GM19043 (cell line): ENCODE results near the gene SLF2.
"Not testable (repeated sequence)": the region's sequence is repeated elsewhere in the genome, so short reads cannot be mapped to it uniquely, and the experiment has no call there.

Experiments used
- ATAC-seq: cut with Tn5 transposase; IDR thresholded peaks from one replicate; pipeline ENCODE4 v1.9.1; 2021; ENCODE audit warnings: low read depth; ENCODE audit not compliant: unreplicated experiment

Gene SLF2

GRCh38 chr10:100960251-100960650 lies 47.5 kb downstream of the SLF2 start:
- no peak for ATAC-seq

GRCh38 chr10:100962351-100963080 lies 49.8 kb downstream of the SLF2 start:
- ATAC-seq = no peak

- no peak for ATAC-seq
These were observed 51.1 kb downstream of the SLF2 start for GRCh38 chr10:100963826-100964225.

GRCh38 chr10:100965820-100966219 lies 53.1 kb downstream of the SLF2 start:
- no peak for ATAC-seq

- no peak for ATAC-seq
These were observed 54.1 kb downstream of the SLF2 start for GRCh38 chr10:100966887-100967286.

GRCh38 chr10:100967332-100967731 lies 54.6 kb downstream of the SLF2 start:
- no peak for ATAC-seq

GRCh38 chr10:100968062-100968736 lies 55.4 kb downstream of the SLF2 start:
- no peak for ATAC-seq

- no peak for ATAC-seq
These were observed 56.1 kb downstream of the SLF2 start for GRCh38 chr10:100968863-100969186.

- ATAC-seq = peak; percentile 61
These were observed 56.7 kb downstream of the SLF2 start, which contains the start of gene SEMA4G for GRCh38 chr10:100969187-100970075. TSS of gene SEMA4G (plus strand) at chr10:100969504. CDS start at chr10:100972913, 3,409 bp downstream.

GRCh38 chr10:100970076-100970913 lies 57.5 kb downstream of the SLF2 start:
- ATAC-seq = no peak

- ATAC-seq = no peak
These were observed 58.4 kb downstream of the SLF2 start for GRCh38 chr10:100970914-100971811.

- no peak for ATAC-seq
These were observed 59.5 kb downstream of the SLF2 start for GRCh38 chr10:100972115-100972903.

GRCh38 chr10:100972904-100973535 lies 60.3 kb downstream of the SLF2 start:
- ATAC-seq = no peak

- ATAC-seq = not testable (repeated sequence)
These were observed 62.6 kb downstream of the SLF2 start for GRCh38 chr10:100975397-100975796.

- no peak for ATAC-seq
These were observed 64.1 kb downstream of the SLF2 start for GRCh38 chr10:100976906-100977305.

- ATAC-seq = no peak
These were observed 64.7 kb downstream of the SLF2 start for GRCh38 chr10:100977436-100977835.

GRCh38 chr10:100978121-100978900 lies 65.5 kb downstream of the SLF2 start:
- no peak for ATAC-seq

- no peak for ATAC-seq
These were observed 66.1 kb downstream of the SLF2 start for GRCh38 chr10:100978901-100979195.
